Measurements from ENCODE around the gene MAD1L1. TPM values are rescaled to one million over a fixed set of nuclear protein-coding genes. Genes with fewer than 3 reads are reported as not detected.

MAD1L1 gene
- total RNA-seq, 1 donor from 2014 or later, result 16.2 TPM

GRCh38 chr7:1940863-1941262 lies 291.9 kb downstream of the MAD1L1 start:
- TF ChIP-seq, protein P1, sequence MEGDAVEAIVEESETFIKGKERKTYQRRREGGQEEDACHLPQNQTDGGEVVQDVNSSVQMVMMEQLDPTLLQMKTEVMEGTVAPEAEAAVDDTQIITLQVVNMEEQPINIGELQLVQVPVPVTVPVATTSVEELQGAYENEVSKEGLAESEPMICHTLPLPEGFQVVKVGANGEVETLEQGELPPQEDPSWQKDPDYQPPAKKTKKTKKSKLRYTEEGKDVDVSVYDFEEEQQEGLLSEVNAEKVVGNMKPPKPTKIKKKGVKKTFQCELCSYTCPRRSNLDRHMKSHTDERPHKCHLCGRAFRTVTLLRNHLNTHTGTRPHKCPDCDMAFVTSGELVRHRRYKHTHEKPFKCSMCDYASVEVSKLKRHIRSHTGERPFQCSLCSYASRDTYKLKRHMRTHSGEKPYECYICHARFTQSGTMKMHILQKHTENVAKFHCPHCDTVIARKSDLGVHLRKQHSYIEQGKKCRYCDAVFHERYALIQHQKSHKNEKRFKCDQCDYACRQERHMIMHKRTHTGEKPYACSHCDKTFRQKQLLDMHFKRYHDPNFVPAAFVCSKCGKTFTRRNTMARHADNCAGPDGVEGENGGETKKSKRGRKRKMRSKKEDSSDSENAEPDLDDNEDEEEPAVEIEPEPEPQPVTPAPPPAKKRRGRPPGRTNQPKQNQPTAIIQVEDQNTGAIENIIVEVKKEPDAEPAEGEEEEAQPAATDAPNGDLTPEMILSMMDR (IDR thresholded peaks at IDR 0.05; ENCODE audit: borderline replicate concordance), result no peak
- Histone ChIP-seq H3K4me3 (no peak overlapping the region), H3K9me3 (replicated peaks) (no peaks in the 10 kb centered on the region), H3K36me3 (peaks cover 5% of the 10 kb centered on the region), H3K4me1 (peaks cover 39% of the 10 kb centered on the region), H3K27me3 (ENCODE audit: low read depth) (no peaks in the 10 kb centered on the region), H3K27ac (replicated peaks) (no peak overlapping the region)
- DNase-seq, result peak; percentile 23
- intact Hi-C loops (cut with micrococcal nuclease), result no loop called here

DNA sequence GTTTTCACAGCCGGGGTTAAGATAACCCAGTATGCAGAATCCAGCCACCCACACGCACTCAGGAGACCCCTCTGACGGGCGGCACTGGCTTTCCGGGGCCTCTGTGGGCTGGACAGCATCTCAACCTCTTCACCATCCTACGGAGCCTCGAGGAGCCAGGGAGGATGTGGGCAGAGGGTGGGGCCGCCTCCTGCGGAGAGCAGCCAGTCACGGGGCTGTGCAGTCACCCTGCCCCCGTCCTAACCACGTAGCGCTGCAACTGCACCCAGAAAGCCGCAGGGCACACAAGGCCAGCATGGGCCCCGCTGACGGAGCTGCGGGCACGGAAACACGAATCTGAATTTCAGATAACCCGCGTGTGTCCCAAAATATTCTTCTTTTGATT lies 292.4 kb downstream of the MAD1L1 start:
- H3K27ac ChIP-seq (replicated peaks), result no peak overlapping the region
- peak; percentile 64 for DNase-seq
- peaks cover 39% of the 10 kb centered on the region for H3K4me1 ChIP-seq
- TF ChIP-seq, protein P1 (IDR thresholded peaks at IDR 0.05; ENCODE audit: borderline replicate concordance), result no peak
- no peaks in the 10 kb centered on the region for H3K27me3 ChIP-seq (ENCODE audit: low read depth)
- peaks cover 7% of the 10 kb centered on the region for H3K36me3 ChIP-seq
- no peaks in the 10 kb centered on the region for H3K9me3 ChIP-seq (replicated peaks)
- peak overlapping the region; percentile 33 for H3K4me3 ChIP-seq
- intact Hi-C loops (cut with micrococcal nuclease), result no loop called here

- H3K27ac ChIP-seq (replicated peaks), result no peak overlapping the region
- TF ChIP-seq, protein P1 (IDR thresholded peaks at IDR 0.05; ENCODE audit: borderline replicate concordance), result no peak
- H3K36me3 ChIP-seq, result peaks cover 7% of the 10 kb centered on the region
- DNase-seq, result peak; percentile 19
- no peaks in the 10 kb centered on the region for H3K27me3 ChIP-seq (ENCODE audit: low read depth)
- peak overlapping the region; percentile 33 for H3K4me3 ChIP-seq
- peaks cover 39% of the 10 kb centered on the region for H3K4me1 ChIP-seq
- H3K9me3 ChIP-seq (replicated peaks), result no peaks in the 10 kb centered on the region
- intact Hi-C loops (cut with micrococcal nuclease), result no loop called here
Measured at GRCh38 chr7:1939434-1940401, 293.0 kb downstream of the MAD1L1 start.

DNA sequence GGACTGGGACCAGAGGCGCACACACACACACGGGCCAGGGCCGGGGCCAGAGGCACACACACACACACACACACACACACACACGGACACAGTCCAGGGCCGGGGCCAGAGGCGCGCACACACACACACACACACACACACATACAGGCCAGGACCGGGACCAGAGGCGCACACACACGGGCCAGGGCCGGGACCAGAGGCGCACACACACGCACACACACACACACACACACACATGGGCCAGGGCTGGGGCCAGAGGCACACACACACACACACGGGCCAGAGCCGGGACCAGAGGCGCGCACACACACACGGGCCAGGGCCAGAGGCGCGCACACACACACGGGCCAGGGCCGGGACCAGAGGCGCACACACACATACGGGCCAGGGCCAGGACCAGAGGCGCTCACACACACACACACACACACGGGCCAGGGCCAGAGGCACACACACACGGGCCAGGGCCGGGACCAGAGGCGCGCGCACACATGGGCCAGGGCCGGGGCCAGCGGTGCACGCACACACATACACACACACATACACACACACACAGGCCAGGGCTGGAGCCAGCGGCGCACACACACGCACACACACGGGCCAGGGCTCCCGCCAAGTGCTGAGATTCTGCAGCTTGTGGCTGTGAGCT lies 293.8 kb downstream of the MAD1L1 start:
- peak; percentile 14 for DNase-seq
- Histone ChIP-seq H3K4me1 (peaks cover 39% of the 10 kb centered on the region), H3K27ac (replicated peaks) (no peak overlapping the region), H3K27me3 (ENCODE audit: low read depth) (no peaks in the 10 kb centered on the region), H3K36me3 (peaks cover 7% of the 10 kb centered on the region), H3K4me3 (no peak overlapping the region), H3K9me3 (replicated peaks) (no peaks in the 10 kb centered on the region)
- intact Hi-C loops (cut with micrococcal nuclease), result no loop called here
- TF ChIP-seq, protein P1 (IDR thresholded peaks at IDR 0.05; ENCODE audit: borderline replicate concordance), result no peak

- Histone ChIP-seq H3K27ac (replicated peaks) (no peak overlapping the region), H3K36me3 (peaks cover 7% of the 10 kb centered on the region), H3K9me3 (replicated peaks) (no peaks in the 10 kb centered on the region), H3K27me3 (ENCODE audit: low read depth) (no peaks in the 10 kb centered on the region), H3K4me1 (peaks cover 30% of the 10 kb centered on the region), H3K4me3 (no peak overlapping the region)
- TF ChIP-seq, protein P1 (IDR thresholded peaks at IDR 0.05; ENCODE audit: borderline replicate concordance), result no peak
- intact Hi-C loops (cut with micrococcal nuclease), result no loop called here
- DNase-seq, result peak; percentile 7
Measured at GRCh38 chr7:1937252-1937605, 295.5 kb downstream of the MAD1L1 start.

Data from left ventricle myocardium inferior (tissue), 1 donor.